ENCODE data around the gene TMPRSS9. TPM values are rescaled to one million over a fixed set of nuclear protein-coding genes. Genes with fewer than 3 reads are reported as not detected.
A peak's percentile ranks its signal among the peaks of the same experiment; 100 is the strongest.

Gene TMPRSS9
- total and polyA plus RNA-seq, 2 of the 13 experiments (the other 11 are each of a cell fraction or from before 2014, with no cell fraction given), result 2.5 to 5.2 TPM

DNA sequence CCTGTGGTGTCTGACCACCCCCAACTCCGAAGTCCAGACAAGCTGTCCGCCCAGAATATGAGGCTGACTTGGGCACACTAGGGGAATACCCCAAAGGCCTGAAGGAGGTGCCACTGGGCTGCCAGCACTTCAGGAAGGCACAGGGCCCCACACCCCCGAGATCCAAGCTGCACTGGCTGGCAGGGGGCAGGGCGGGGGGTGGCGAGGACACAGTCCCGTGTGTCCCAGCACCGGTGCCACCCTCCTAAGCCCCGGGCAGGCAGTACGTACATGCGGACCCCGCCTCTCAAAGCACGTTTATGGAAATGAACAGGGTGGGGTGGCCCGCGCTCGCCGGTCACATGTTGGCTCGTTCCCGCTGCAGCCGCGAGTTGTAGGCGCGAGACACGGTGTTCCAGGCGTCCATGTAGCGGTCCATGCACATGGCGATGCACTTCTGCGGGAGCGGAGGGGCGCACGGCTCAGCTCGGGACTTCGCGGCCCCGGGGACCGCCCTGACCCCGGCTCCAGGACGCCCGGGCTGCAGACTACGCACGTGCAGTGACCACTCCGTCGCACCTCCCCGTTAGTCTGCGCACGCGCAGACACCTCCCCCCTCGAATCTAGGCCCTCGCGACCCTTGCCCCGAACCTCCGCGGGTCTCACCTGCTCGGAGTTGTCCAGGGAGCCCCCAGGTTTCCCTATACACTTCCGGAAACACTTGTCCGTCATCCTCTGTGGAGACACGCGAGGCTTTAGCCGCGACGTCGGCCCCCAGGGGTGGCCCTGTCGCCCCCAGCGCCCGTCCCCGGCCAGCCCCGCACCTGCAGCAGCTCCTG, 66.8 kb downstream of the TMPRSS9 start (continued):
- TF ChIP-seq, protein P1, sequence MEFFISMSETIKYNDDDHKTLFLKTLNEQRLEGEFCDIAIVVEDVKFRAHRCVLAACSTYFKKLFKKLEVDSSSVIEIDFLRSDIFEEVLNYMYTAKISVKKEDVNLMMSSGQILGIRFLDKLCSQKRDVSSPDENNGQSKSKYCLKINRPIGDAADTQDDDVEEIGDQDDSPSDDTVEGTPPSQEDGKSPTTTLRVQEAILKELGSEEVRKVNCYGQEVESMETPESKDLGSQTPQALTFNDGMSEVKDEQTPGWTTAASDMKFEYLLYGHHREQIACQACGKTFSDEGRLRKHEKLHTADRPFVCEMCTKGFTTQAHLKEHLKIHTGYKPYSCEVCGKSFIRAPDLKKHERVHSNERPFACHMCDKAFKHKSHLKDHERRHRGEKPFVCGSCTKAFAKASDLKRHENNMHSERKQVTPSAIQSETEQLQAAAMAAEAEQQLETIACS (CRISPR knock-in tag; IDR thresholded peaks at IDR 0.05), result no peak
- TF ChIP-seq TP53 (CRISPR knock-in tag; conservative IDR thresholded peaks at IDR 0.05) (no peak), SALL2 (CRISPR knock-in tag; IDR thresholded peaks at IDR 0.05) (no peak; the same call in 1 of the 2 replicates), ZNF724P (CRISPR knock-in tag; IDR thresholded peaks at IDR 0.05; ENCODE audit: borderline replicate concordance) (no peak), MXD4 (CRISPR knock-in tag; IDR thresholded peaks at IDR 0.05) (peak; percentile 79), ZNF670 (CRISPR knock-in tag; IDR thresholded peaks at IDR 0.05; ENCODE audit: borderline replicate concordance) (no peak), RBFOX2 (IDR thresholded peaks at IDR 0.05; ENCODE audit: low read depth, low read length) (no peak), ZNF703 (CRISPR knock-in tag; IDR thresholded peaks at IDR 0.05; ENCODE audit: borderline replicate concordance) (no peak), EHMT2 (IDR thresholded peaks at IDR 0.05; ENCODE audit: borderline replicate concordance, low read depth, low read length) (no peak), GFI1 (CRISPR knock-in tag; IDR thresholded peaks at IDR 0.05; ENCODE audit: borderline replicate concordance) (0 out of 2 replicates have a peak, but pooled peaks have one; percentile 2), ZNF143 (CRISPR knock-in tag; IDR thresholded peaks at IDR 0.05) (no peak), ZSCAN12 (CRISPR knock-in tag; IDR thresholded peaks at IDR 0.05) (0 out of 2 replicates have a peak, but pooled peaks have one; percentile 34), BATF2 (CRISPR knock-in tag; IDR thresholded peaks at IDR 0.05) (0 out of 2 replicates have a peak, but pooled peaks have one; percentile 65), ZNF468 (CRISPR knock-in tag; IDR thresholded peaks at IDR 0.05) (no peak), U2AF2 (IDR thresholded peaks at IDR 0.05; ENCODE audit: low read depth, low read length) (no peak), XBP1 (CRISPR knock-in tag; IDR thresholded peaks at IDR 0.05) (no peak), ZMAT3 (CRISPR knock-in tag; conservative IDR thresholded peaks at IDR 0.05) (no peak), GLI4 (CRISPR knock-in tag; IDR thresholded peaks at IDR 0.05; ENCODE audit: borderline replicate concordance) (no peak), ZNF232 (CRISPR knock-in tag; IDR thresholded peaks at IDR 0.05; ENCODE audit: borderline replicate concordance) (no peak), NCOA1 (CRISPR knock-in tag; IDR thresholded peaks at IDR 0.05) (0 out of 2 replicates have a peak, but pooled peaks have one; percentile 8), NR2F2 (IDR thresholded peaks at IDR 0.05; ENCODE audit: borderline replicate concordance, low read depth) (peak; percentile 17; the same call in 1 of the 2 replicates), MIER2 (CRISPR knock-in tag; IDR thresholded peaks at IDR 0.05) (no peak), ZNF616 (CRISPR knock-in tag; IDR thresholded peaks at IDR 0.05; ENCODE audit: low read depth) (no peak), SAFB2 (CRISPR knock-in tag; IDR thresholded peaks at IDR 0.05; ENCODE audit: borderline replicate concordance, low read depth) (no peak), MTF2 (CRISPR knock-in tag; IDR thresholded peaks at IDR 0.05; ENCODE audit: borderline replicate concordance) (no peak)
- TF ChIP-seq, protein P2, sequence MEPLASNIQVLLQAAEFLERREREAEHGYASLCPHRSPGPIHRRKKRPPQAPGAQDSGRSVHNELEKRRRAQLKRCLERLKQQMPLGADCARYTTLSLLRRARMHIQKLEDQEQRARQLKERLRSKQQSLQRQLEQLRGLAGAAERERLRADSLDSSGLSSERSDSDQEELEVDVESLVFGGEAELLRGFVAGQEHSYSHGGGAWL (CRISPR knock-in tag; IDR thresholded peaks at IDR 0.05), result peak; percentile 81
- TF ChIP-seq, protein P3, sequence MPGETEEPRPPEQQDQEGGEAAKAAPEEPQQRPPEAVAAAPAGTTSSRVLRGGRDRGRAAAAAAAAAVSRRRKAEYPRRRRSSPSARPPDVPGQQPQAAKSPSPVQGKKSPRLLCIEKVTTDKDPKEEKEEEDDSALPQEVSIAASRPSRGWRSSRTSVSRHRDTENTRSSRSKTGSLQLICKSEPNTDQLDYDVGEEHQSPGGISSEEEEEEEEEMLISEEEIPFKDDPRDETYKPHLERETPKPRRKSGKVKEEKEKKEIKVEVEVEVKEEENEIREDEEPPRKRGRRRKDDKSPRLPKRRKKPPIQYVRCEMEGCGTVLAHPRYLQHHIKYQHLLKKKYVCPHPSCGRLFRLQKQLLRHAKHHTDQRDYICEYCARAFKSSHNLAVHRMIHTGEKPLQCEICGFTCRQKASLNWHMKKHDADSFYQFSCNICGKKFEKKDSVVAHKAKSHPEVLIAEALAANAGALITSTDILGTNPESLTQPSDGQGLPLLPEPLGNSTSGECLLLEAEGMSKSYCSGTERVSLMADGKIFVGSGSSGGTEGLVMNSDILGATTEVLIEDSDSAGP (CRISPR knock-in tag; IDR thresholded peaks at IDR 0.05; ENCODE audit: borderline replicate concordance), result no peak
